AG04450 (cell line): ENCODE measurements around the gene ISL1. TPM values are rescaled to one million over a fixed set of nuclear protein-coding genes. Genes with fewer than 3 reads are reported as not detected.

Experiments
- CTCF ChIA-PET: fragments of 300-600, 350-600 bp; formaldehyde crosslinking; extraction: SDS; loops from one replicate; lab custom pipeline; 2022; ENCODE audit warnings: antibody characterized with exemption, inconsistent platforms; lab: Charles Lee
- POLR2A ChIA-PET: fragments of 350-600 bp; formaldehyde crosslinking; extraction: SDS; loops from one replicate; lab custom pipeline; 2021; ENCODE audit warnings: antibody characterized with exemption, inconsistent platforms; lab: Yijun Ruan, JAX
- DNase-seq: peaks from one replicate; pipeline ENCODE4 v3.0.0-alpha.2; 2011; ENCODE audit warnings: low read depth, low spot score
- H3K27ac ChIP-seq: one replicate; pipeline ENCODE4 v1.5.1; 2012; ENCODE audit warnings: low read depth, low read length, control low read depth
- H3K27me3 ChIP-seq: one replicate; pipeline ENCODE4 v1.6.0; 2012; ENCODE audit warnings: low read length; ENCODE audit not compliant: control insufficient read depth, insufficient read depth
- H3K4me3 ChIP-seq: 2 replicates; pipeline ENCODE4 v1.5.1; 2011; ENCODE audit warnings: mild to moderate bottlenecking, low read depth, low read length, control low read depth
- H3K9me3 ChIP-seq: 2 replicates; pipeline ENCODE4 v1.5.1; 2012; ENCODE audit warnings: low read length; ENCODE audit not compliant: control insufficient read depth, insufficient read depth
- CTCF ChIP-seq: IDR thresholded peaks from 2 replicates; pipeline ENCODE4 v1.5.1; 2011; ENCODE audit warnings: low read depth, low read length, control low read depth, inconsistent platforms
- polyA plus RNA-seq: library from polyadenylated mRNA; depleted of rRNA; stranded (reverse); fragments of >200 nt; gene quantifications from 2 replicates; pipeline ENCODE4 v1.2.3, GENCODE V29; 2011

Gene ISL1
- polyA plus RNA-seq, 1 experiment = not detected

- Histone ChIP-seq H3K27me3 (no peaks in the 10 kb centered on the region), H3K4me3 (no peak overlapping the region), H3K9me3 (no peaks in the 10 kb centered on the region), H3K27ac (no peak overlapping the region)
- no peak for TF ChIP-seq CTCF
- no peak for DNase-seq
- ChIA-PET POLR2A (no interaction called here), CTCF (no interaction called here)
Measured at GRCh38 chr5:51371052-51371451, 12.2 kb upstream of the ISL1 start.

GRCh38 chr5:51373880-51374523, 9.2 kb upstream of the ISL1 start:
- TF ChIP-seq CTCF = no peak
- Histone ChIP-seq H3K9me3 (no peaks in the 10 kb centered on the region), H3K27me3 (peaks cover 20% of the 10 kb centered on the region), H3K4me3 (no peak overlapping the region), H3K27ac (no peak overlapping the region)
- POLR2A ChIA-PET = no interaction called here
- CTCF ChIA-PET = no interaction called here
- no peak for DNase-seq

- ChIA-PET POLR2A (no interaction called here), CTCF (no interaction called here)
- TF ChIP-seq CTCF = no peak
- Histone ChIP-seq H3K27me3 (peaks cover 22% of the 10 kb centered on the region), H3K9me3 (no peaks in the 10 kb centered on the region), H3K27ac (no peak overlapping the region), H3K4me3 (no peak overlapping the region)
- DNase-seq = no peak
Measured at GRCh38 chr5:51375084-51375483, 8.2 kb upstream of the ISL1 start.

GRCh38 chr5:51376509-51376908, 6.7 kb upstream of the ISL1 start:
- no peak for TF ChIP-seq CTCF
- Histone ChIP-seq H3K9me3 (no peaks in the 10 kb centered on the region), H3K27me3 (peaks cover 26% of the 10 kb centered on the region), H3K27ac (no peak overlapping the region), H3K4me3 (no peak overlapping the region)
- no peak for DNase-seq
- CTCF ChIA-PET = no interaction called here
- POLR2A ChIA-PET = no interaction called here

GRCh38 chr5:51377151-51378060, 5.8 kb upstream of the ISL1 start:
- ChIA-PET POLR2A (no interaction called here), CTCF (no interaction called here)
- no peaks in the 10 kb centered on the region for H3K9me3 ChIP-seq
- H3K27ac ChIP-seq = no peak overlapping the region
- H3K4me3 ChIP-seq = no peak overlapping the region
- TF ChIP-seq CTCF = no peak
- DNase-seq = no peak
- peaks cover 28% of the 10 kb centered on the region for H3K27me3 ChIP-seq
